HG03457 (cell line): ENCODE results near the gene CHCHD3.
"Not testable (repeated sequence)": the region's sequence is repeated elsewhere in the genome, so short reads cannot be mapped to it uniquely, and the experiment has no call there.

Experiments used
- ATAC-seq: cut with Tn5 transposase; IDR thresholded peaks from one replicate; pipeline ENCODE4 v1.9.1; 2021; ENCODE audit warnings: moderate number of reproducible peaks; ENCODE audit not compliant: unreplicated experiment

CHCHD3 gene

GRCh38 chr7:133047321-133047720 is 34.6 kb downstream of the CHCHD3 start:
- ATAC-seq = no peak

DNA sequence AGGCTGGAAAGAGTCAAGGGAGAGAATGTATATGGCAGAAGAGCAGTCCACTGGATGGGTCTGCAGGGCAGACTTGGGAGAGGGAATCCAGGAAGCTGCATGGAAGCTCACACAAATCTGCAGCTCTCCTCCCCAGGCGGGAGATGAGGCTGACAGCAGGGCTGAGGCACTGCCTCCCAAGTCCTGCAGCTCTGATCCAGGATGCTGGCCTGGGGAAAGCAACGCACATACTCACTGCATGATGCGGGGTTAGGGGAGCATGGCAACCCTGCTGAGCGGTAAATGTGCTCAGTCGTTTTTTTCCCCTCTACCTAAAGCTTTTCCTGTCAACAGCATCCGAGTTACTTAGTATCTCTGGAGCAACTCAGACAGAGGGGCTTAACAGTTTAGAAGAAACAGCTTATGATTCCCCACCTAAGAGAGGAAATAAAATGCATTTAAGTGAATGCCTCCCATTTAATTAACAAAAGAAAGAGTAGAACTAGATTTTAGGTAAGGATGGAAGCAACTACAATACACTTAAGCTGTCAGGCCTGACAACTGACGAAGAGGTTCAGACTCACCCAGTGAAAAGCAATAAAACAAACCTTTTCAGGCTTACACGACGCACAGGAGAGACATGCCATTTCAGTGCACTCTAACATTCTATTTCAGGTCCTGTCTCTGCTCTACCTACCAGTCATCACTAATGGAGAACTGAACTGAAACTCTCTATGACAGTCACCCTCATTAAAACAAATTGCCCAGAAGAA is 37.0 kb downstream of the CHCHD3 start:
- ATAC-seq = no peak

DNA sequence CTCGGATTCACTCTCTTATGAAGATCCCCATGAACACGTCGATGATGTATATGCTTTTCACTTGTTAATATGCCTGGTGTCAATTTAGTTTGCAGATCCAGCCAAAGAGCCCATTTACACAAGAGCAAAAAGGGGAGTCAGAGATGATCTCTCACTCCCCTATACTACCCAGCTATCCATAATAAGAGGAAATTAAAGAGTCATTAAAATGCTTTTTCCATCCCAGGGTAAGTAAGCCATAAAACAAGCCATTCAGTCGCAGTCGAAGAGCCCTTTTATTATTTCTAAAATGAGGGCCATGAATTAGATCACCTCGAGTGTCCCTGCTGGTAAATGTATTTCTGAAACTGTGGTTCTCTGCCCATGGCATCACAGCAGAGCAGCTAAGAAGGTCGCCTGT is 41.2 kb downstream of the CHCHD3 start:
- ATAC-seq = no peak

DNA sequence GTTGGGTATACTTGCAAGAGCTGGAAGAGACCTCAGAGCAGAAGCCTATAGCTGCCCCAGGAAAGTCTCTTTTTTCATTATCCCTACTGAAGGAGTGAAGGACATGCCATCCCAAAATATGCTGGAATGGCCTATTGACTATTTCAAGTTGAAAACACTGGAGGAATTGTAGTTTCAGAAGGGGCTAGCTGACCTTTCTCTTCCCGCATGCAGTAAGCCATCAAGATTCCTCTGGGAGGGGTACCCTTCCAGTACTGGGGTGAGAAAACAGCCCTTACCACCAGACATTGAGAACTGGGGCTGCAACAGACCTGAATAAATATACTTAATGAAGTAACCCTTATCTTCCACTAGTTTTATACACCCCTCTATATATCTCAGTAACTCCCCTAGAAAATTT is 41.7 kb downstream of the CHCHD3 start:
- no peak for ATAC-seq

- ATAC-seq = no peak
These were observed 42.3 kb downstream of the CHCHD3 start for GRCh38 chr7:133039614-133040013.

- no peak for ATAC-seq
These were observed 45.6 kb downstream of the CHCHD3 start for GRCh38 chr7:133036289-133036688.

DNA sequence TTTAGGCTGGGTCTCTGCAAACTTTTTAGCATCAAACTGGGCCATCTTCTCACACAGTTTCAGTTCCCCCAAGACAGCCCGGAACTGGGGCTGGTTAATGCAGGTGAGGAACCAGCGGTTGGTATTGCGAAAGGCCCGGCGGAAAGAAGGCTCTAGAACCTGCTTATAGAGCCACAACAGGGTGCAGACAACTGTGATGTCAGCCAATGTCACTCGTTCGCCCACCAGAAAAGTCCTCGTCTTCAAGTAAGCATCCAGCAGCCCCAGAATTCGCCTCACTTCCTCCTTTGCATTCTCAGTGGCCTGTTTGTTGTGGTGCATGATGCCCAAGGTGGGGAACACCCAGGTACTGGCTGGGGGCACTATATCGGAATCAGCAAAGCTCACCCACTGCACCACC is 46.6 kb downstream of the CHCHD3 start:
- ATAC-seq = not testable (repeated sequence)

DNA sequence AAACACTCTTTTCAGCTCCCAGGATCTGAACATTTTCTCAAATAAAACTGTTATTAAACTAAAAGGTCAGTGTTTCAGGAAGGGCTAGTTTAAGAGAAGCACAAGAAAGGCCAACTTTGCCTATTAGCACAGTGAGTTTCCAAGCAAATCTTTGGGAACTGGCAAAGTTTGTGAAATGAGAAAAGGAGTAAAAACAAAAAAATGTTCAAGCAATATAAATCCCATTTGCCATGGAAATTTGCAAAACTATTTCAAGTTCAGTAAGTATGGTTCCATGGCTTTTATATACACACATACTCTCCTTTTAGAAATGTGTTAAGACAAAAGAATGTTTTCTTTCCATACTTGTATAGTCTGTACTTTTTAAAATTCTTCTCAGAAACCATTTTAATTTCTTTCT is 51.5 kb downstream of the CHCHD3 start:
- ATAC-seq = no peak

DNA sequence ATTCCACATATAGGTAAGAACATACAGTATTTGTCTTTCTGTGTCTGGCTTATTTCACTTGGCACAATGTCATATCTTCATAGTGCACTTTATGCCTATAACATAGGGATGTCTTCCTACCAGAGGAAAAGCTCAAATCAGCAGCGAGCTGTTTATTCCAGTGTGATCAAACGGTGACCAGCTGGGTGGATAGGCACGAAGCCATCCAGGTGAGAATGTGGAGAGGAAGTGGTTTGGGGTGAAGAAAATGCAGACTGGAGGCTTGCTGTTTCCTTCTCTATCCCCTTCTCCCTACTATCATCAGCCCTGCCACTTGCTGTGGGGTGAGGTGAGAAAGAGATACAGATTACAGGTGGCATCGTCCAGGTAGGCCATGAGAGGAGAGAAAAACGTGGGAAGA is 52.4 kb downstream of the CHCHD3 start:
- ATAC-seq = no peak

DNA sequence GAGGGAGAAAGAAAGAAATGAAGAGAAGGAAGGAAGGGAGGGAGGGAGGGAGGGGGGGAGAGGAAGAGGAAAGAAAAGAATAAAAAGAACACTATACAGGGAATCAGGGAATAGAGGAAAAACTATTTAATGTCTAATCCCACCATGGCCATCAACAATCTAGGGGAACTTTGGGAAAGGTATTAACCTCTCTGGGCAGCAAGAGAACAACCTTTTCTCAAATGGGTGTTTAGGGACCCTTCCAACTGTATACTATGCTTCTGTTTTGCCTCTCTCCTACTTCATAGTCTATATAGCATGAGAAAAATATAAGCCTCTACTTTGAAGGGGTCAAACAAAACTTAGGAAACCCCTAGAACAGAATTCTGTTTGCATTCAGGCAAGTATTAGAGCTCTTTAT is 54.5 kb downstream of the CHCHD3 start:
- ATAC-seq = no peak

- ATAC-seq = no peak
These were observed 55.6 kb downstream of the CHCHD3 start for GRCh38 chr7:133026210-133026859.

DNA sequence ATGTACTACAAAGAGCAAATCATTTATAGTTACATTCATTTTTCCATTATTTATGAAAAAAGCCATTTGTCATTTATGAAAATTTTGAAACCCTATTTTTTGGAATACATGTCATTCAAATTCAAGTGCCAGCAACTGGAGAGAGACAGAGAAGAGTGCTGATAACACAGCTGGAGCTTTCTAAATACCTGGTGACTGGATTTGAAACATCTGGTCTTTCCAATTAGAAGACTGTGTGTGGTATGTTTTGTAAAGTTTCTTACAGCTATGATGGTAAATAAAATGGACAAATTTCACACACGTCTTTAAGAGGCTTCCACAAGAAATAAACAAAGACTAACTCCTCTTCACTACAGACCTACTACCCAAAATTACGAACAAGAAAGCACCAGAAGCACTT is 56.8 kb downstream of the CHCHD3 start:
- ATAC-seq = no peak

- no peak for ATAC-seq
These were observed 57.3 kb downstream of the CHCHD3 start for GRCh38 chr7:133024596-133024995.

DNA sequence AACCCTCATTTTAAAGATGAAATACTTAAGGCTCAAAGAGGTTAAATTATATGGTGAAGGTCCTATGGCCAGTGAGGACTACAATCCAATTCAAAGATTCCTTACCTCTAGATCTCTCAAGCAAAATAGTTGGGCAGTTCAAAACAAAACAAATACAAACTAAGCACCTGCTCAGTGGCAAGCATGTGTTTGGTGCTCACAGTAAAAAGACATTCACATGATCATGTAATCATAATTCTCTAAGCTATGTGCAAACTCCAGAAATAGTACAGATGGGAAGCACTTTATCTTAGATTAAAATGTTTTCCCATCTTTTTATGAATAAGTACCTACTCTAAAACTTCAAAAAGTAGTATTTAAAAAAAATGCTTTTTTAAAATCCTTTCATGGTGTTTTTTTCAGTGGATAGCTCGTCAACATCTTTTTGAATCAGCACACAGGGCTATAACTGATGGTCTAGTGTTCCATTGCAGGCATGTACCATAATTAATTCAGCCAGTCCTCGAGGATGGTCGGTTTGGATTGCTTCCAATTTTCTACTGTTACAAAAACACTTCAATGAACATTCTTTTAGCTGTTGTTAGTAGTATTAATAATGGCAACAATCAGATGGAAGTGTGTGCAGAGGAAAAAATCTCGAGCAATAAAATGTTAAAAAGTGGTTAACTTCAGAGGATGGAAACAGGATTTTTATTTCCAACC is 58.4 kb downstream of the CHCHD3 start:
- no peak for ATAC-seq

- no peak for ATAC-seq
These were observed 59.2 kb downstream of the CHCHD3 start for GRCh38 chr7:133022661-133023060.

DNA sequence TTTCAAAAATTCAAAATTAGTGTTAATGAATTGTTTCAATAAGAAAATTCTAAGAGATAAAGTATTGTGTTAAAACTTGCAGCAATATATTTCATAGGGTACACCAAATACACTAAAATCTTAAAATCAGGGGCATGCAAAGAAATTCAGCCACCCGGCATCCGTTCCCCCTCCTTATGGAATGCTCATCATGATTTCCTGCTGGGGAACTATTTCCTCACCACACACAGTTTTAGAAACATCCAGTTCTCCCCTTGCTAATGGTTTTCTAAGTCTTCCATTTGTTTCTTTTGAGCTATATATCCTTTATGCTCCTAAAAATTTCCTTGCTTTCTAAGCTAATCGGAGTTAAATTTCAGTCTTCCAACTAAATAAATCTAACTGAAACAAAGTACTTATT is 60.7 kb downstream of the CHCHD3 start:
- no peak for ATAC-seq

- no peak for ATAC-seq
These were observed 61.4 kb downstream of the CHCHD3 start for GRCh38 chr7:133020496-133020895.

DNA sequence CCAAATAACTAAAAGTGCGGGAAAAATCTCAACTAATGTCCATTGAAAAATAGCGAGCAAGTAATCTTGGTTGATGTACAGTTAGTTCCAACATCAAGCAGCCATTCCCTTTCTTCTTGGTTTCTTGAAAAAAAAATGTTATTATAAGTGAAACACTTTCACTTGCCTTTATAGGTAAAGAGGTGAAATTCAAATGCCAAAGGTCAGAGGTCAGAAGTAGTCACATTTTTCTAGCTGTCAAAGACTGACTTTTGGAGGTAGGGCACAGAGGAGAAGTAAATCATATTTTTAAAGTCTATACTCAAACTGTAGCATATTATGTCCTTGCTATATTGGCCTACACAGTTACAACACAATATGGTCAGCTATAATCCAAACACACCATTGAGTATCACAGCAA is 62.3 kb downstream of the CHCHD3 start:
- ATAC-seq = no peak

GRCh38 chr7:133016604-133017003 is 65.3 kb downstream of the CHCHD3 start:
- no peak for ATAC-seq

- ATAC-seq = no peak
These were observed 66.0 kb downstream of the CHCHD3 start for GRCh38 chr7:133015888-133016287.

GRCh38 chr7:133011746-133012145 is 70.1 kb downstream of the CHCHD3 start:
- no peak for ATAC-seq
